GM12878 (cell line): ENCODE data around the gene ELK4. TPM values are rescaled to one million over a fixed set of nuclear protein-coding genes. Genes with fewer than 3 reads are reported as not detected.

Experiments used
- ATAC-seq: fragments of 200-7000 bp; cut with Tn5 transposase; 3 replicates; pipeline ENCODE4 v1.9.1; 2020; ENCODE audit warnings: mild to moderate bottlenecking, moderate library complexity
- BruUV-seq: library from RNA; stranded (reverse); fragments of 400-500 nt; replicated peaks from 2 replicates; lab custom pipeline; 2021; lab: Mats Ljungman, UMichigan
- CTCF ChIA-PET: fragments of 300-600 bp; sonication (Branson Sonifier 250); formaldehyde crosslinking; extraction: SDS; loops from one replicate; lab custom pipeline; 2021; ENCODE audit warnings: inconsistent platforms; lab: Yijun Ruan, JAX
- POLR2A ChIA-PET: fragments of 350-600 bp; formaldehyde crosslinking; extraction: SDS; loops from one replicate; lab custom pipeline; 2021; ENCODE audit warnings: inconsistent platforms; lab: Charles Lee
- RAD21 ChIA-PET: fragments of 300-600 bp; sonication (Branson Sonifier 250); formaldehyde crosslinking; loops from one replicate; lab custom pipeline; 2023; ENCODE audit warnings: antibody characterized with exemption; ENCODE audit not compliant: unreplicated experiment; lab: Charles Lee
- SMC1A ChIA-PET: fragments of 300-600 bp; sonication (Branson Sonifier 250); formaldehyde crosslinking; loops from one replicate; lab custom pipeline; 2023; ENCODE audit not compliant: unreplicated experiment, uncharacterized antibody; lab: Charles Lee
- DNase-seq: peaks from one replicate; pipeline ENCODE4 v3.0.0-alpha.2; 2011; ENCODE audit warnings: low read depth, low spot score
- FAIRE-seq: peaks from 3 replicates; lab custom pipeline; 2011; peaks lifted over from hg19 to GRCh38; lab: Jason Lieb, UNC
- H2AFZ ChIP-seq: 2 replicates; pipeline ENCODE4 v1.6.0; 2011; ENCODE audit warnings: low read depth, low read length, control low read depth; ENCODE audit not compliant: control insufficient read depth
- H3K27ac ChIP-seq: 2 replicates; pipeline ENCODE4 v1.5.1; 2011; ENCODE audit warnings: control low read depth; ENCODE audit not compliant: control insufficient read depth, insufficient read depth
- H3K27me3 ChIP-seq, 2 experiments: replicated peaks in 1 of 2; 2 replicates each; pipeline versions ENCODE4 v1.6.0 to v1.6.1; 2011; ENCODE audit warnings: low read length in 1 of 2; ENCODE audit not compliant: control insufficient read depth in 2 of 2, insufficient read depth in 2 of 2
- H3K36me3 ChIP-seq, 2 experiments: 2 replicates each; pipeline ENCODE4 v1.5.1; 2011; ENCODE audit warnings: low read length in 1 of 2; ENCODE audit not compliant: control insufficient read depth in 2 of 2, insufficient read depth in 2 of 2
- H3K4me1 ChIP-seq: 2 replicates; pipeline ENCODE4 v1.6.1; 2011; ENCODE audit warnings: mild to moderate bottlenecking, low read length, moderate library complexity, mixed read lengths; ENCODE audit not compliant: control insufficient read depth, insufficient read depth
- H3K4me2 ChIP-seq: 2 replicates; pipeline ENCODE4 v1.6.0; 2011; ENCODE audit warnings: control low read depth; ENCODE audit not compliant: control insufficient read depth, insufficient read depth
- H3K4me3 ChIP-seq: fragments of 200-600 bp; sonication (generic); 2 replicates; pipeline ENCODE4 v1.5.1; 2016
- H3K79me2 ChIP-seq: 2 replicates; pipeline ENCODE4 v1.6.0; 2011; ENCODE audit warnings: low read length; ENCODE audit not compliant: control insufficient read depth, insufficient read depth
- H3K9ac ChIP-seq: 2 replicates; pipeline ENCODE4 v1.8.0; 2011; ENCODE audit warnings: low read length, control low read depth, mixed read lengths; ENCODE audit not compliant: control insufficient read depth, insufficient read depth
- H3K9me3 ChIP-seq: replicated peaks from 3 replicates; pipeline ENCODE4 v1.5.1; 2011; ENCODE audit warnings: mild to moderate bottlenecking, low read length; ENCODE audit not compliant: control insufficient read depth, insufficient read depth
- H4K20me1 ChIP-seq: 2 replicates; pipeline ENCODE4 v1.6.0; 2011; ENCODE audit not compliant: control insufficient read depth, insufficient read depth
- BCL3 ChIP-seq: IDR thresholded peaks from 2 replicates; pipeline ENCODE4 v1.6.1; 2011; ENCODE audit warnings: borderline replicate concordance, low read depth, mild to moderate bottlenecking, moderate library complexity, low read length; ENCODE audit not compliant: insufficient read depth, poor library complexity, severe bottlenecking
- BHLHE40 ChIP-seq, 2 experiments: fragments of 450-650 bp in 1 of 2; IDR thresholded peaks; 2 replicates each; pipeline ENCODE4 v1.6.1; 2011 to 2017; ENCODE audit warnings: low read depth in 2 of 2, borderline replicate concordance in 1 of 2, improper control_type of control experiment in 1 of 2, low read length in 1 of 2, mild to moderate bottlenecking in 1 of 2
- EED ChIP-seq: sonication (generic); IDR thresholded peaks from 2 replicates; pipeline ENCODE4 v1.6.1; 2016; ENCODE audit warnings: antibody characterized with exemption, low read depth
- ETV6 ChIP-seq, 2 experiments: fragments of 450-650 bp in 1 of 2; IDR thresholded peaks in 1 of 2; conservative IDR thresholded peaks in 1 of 2; 2 replicates each; pipeline ENCODE4 v1.6.1; 2014; ENCODE audit warnings: antibody characterized with exemption in 1 of 2, borderline replicate concordance in 1 of 2, low read depth in 1 of 2, mild to moderate bottlenecking in 1 of 2, moderate library complexity in 1 of 2
- IKZF1 ChIP-seq: fragments of 450-650 bp; conservative IDR thresholded peaks from 2 replicates; pipeline ENCODE4 v1.6.1; 2017; ENCODE audit warnings: antibody characterized with exemption, mild to moderate bottlenecking
- LARP7 ChIP-seq: fragments of 450-650 bp; IDR thresholded peaks from 2 replicates; pipeline ENCODE4 v1.6.1; 2017; ENCODE audit warnings: mild to moderate bottlenecking
- NR2F1 ChIP-seq: fragments of 450-650 bp; conservative IDR thresholded peaks from 2 replicates; pipeline ENCODE4 v1.6.1; 2017; ENCODE audit warnings: mild to moderate bottlenecking
- RFX5 ChIP-seq: IDR thresholded peaks from 2 replicates; pipeline ENCODE4 v1.6.1; 2011; ENCODE audit warnings: low read depth, low read length, improper control_type of control experiment
- ZBTB11 ChIP-seq: fragments of 450-650 bp; formaldehyde crosslinking; IDR thresholded peaks from 2 replicates; pipeline ENCODE4 v1.5.0; 2022; ENCODE audit warnings: mild to moderate bottlenecking, missing genetic modification characterization
- WGBS: methylation state at CpG from one replicate; pipeline ENCODE4 v1.1.6; 2016; ENCODE audit warnings: low lambda C conversion rate; ENCODE audit not compliant: insufficient replicate concordance, insufficient coverage; ENCODE audit errors: missing lambda C conversion rate; 5-methylcytosine and 5-hydroxymethylcytosine counted together
- in situ Hi-C: fragments of 300-500 bp; cut with MboI; formaldehyde crosslinking; loops from 9 replicates; pipeline ENCODE4 v1.14.3; 2018; ENCODE audit warnings: mixed read lengths
- intact Hi-C: fragments of 100-400 bp; cut with micrococcal nuclease; formaldehyde crosslinking; loops from one replicate; pipeline ENCODE4 v1.14.2; 2022; ENCODE audit not compliant: unreplicated experiment
- polyA plus RNA-seq, 11 experiments: library from polyadenylated mRNA; depleted of rRNA in 4 of 11; unstranded in 6 of 11; stranded (reverse) in 5 of 11; fragments of >200 nt; fragmentation: Nextera tagmentation in 4 of 11; fragmentation: Illumina TruSeq in 1 of 11; extraction: Ambion mirVana in 4 of 11; extraction: Trizol in 1 of 11; gene quantifications; 1 replicate in 1 of 11; 2 replicates in 10 of 11; pipeline versions ENCODE4 v1.2.1 to v1.2.3, GENCODE V29; 2011 to 2016; ENCODE audit warnings: inconsistent platforms in 2 of 11, missing spikeins in 2 of 11, low read depth in 1 of 11
- total RNA-seq, 4 experiments: library from RNA; depleted of rRNA in 3 of 4; stranded (reverse); fragments of >200 nt in 3 of 4; fragmentation: Illumina TruSeq in 1 of 4; extraction: Trizol in 1 of 4; gene quantifications; 2 replicates each; pipeline versions ENCODE4 v1.2.1 to v1.2.3, GENCODE V29; 2013 to 2021

The ELK4 gene
- total and polyA plus RNA-seq, 10 of the 15 experiments (the other 5 are each of a cell fraction or from before 2014, with no cell fraction given), result 5.2 to 71.5 (median 18.5) TPM

- peak; percentile 79 for TF ChIP-seq EED
- peak in 1 of 2 experiments; percentile 61; a peak in 1 of 4 replicates for TF ChIP-seq BHLHE40 (IDR thresholded peaks at IDR 0.05; ENCODE audit: borderline replicate concordance in 1 of 2, low read depth in 2 of 2, low read length in 1 of 2)
- TF ChIP-seq RFX5, result no peak
Observed at GRCh38 chr1:205665201-205666045, 33.6 kb upstream of the ELK4 start (continued).

- H3K4me2 ChIP-seq, result no peak overlapping the region
- no peaks in the 10 kb centered on the region for H3K9me3 ChIP-seq
- H3K79me2 ChIP-seq, result peaks cover 5% of the 10 kb centered on the region
- DNase-seq (no peak), FAIRE-seq (no peak), ATAC-seq (no peak)
- H3K36me3 ChIP-seq, result 0 out of 4 replicates have a peak, but pooled peaks cover 0 to under 1% of the 10 kb centered on the region in 2 experiments
- no peak overlapping the region for H3K4me3 ChIP-seq
- TF ChIP-seq ETV6 (conservative IDR thresholded peaks at IDR 0.05 in 1 of 2, IDR thresholded peaks at IDR 0.05 in 1 of 2; ENCODE audit: borderline replicate concordance in 1 of 2, low read depth in 1 of 2) (0 out of 4 replicates have a peak, but pooled peaks of 1 of the 2 experiments have one; percentile 4), IKZF1 (0 out of 2 replicates have a peak, but pooled peaks have one; percentile 8), LARP7 (0 out of 2 replicates have a peak, but pooled peaks have one; percentile 28), NR2F1 (0 out of 2 replicates have a peak, but pooled peaks have one; percentile 38), BCL3 (no peak), ZBTB11 (CRISPR knock-in tag) (no peak)
- BruUV-seq, result no TSS peak
- H3K9ac ChIP-seq, result no peak overlapping the region
- no peaks in the 10 kb centered on the region for H4K20me1 ChIP-seq
- H3K27ac ChIP-seq, result no peak overlapping the region
- no peak overlapping the region for H2AFZ ChIP-seq
- ChIA-PET RAD21 (interaction anchor here (11.4 kb wide), 1 partner anchor 47 kb away, joined by 194 read pairs; no protein-coding TSS in a partner anchor), CTCF (interaction anchor here (1.0 to 31.9 kb wide), 5 partner anchors 14 to 313 kb away, joined by 4 to 1339 read pairs (median 6); partner anchors contain the start of gene SLC45A3), SMC1A (interaction anchor here (1.4 to 26.7 kb wide), 4 partner anchors 15 to 313 kb away, joined by 4 to 1008 read pairs (median 52); partner anchors contain the start of gene SLC45A3), POLR2A (interaction anchor here (0.7 to 7.8 kb wide), 4 partner anchors 47 to 110 kb away, joined by 3 to 89 read pairs (median 3); no protein-coding TSS in a partner anchor)
- intact Hi-C loops, result no loop called here
- peaks cover 45% of the 10 kb centered on the region for H3K4me1 ChIP-seq
- 87% methylated on average over 19 of the region's 19 CpGs for WGBS
- no peaks in the 10 kb centered on the region for H3K27me3 ChIP-seq
- in situ Hi-C loops, result loop anchor here (5.0 kb wide), 1 partner anchor 43 kb away; no protein-coding TSS in a partner anchor
Observed at GRCh38 chr1:205664399-205665017, 32.7 kb upstream of the ELK4 start.
